GM12801 (cell line): ENCODE results near the gene DCAF6.

Experiments used
- TF ChIP-seq, protein P1 (sequence below): IDR thresholded peaks from one replicate; pipeline ENCODE4 v1.5.1; 2011; ENCODE audit warnings: control low read depth; ENCODE audit not compliant: insufficient read length; ENCODE audit errors: extremely low read depth

The DCAF6 gene

GRCh38 chr1:167950569-167950968 lies 14.1 kb downstream of the DCAF6 start:
- TF ChIP-seq, protein P1, sequence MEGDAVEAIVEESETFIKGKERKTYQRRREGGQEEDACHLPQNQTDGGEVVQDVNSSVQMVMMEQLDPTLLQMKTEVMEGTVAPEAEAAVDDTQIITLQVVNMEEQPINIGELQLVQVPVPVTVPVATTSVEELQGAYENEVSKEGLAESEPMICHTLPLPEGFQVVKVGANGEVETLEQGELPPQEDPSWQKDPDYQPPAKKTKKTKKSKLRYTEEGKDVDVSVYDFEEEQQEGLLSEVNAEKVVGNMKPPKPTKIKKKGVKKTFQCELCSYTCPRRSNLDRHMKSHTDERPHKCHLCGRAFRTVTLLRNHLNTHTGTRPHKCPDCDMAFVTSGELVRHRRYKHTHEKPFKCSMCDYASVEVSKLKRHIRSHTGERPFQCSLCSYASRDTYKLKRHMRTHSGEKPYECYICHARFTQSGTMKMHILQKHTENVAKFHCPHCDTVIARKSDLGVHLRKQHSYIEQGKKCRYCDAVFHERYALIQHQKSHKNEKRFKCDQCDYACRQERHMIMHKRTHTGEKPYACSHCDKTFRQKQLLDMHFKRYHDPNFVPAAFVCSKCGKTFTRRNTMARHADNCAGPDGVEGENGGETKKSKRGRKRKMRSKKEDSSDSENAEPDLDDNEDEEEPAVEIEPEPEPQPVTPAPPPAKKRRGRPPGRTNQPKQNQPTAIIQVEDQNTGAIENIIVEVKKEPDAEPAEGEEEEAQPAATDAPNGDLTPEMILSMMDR: no peak

GRCh38 chr1:167955915-167956314 lies 19.4 kb downstream of the DCAF6 start:
- TF ChIP-seq, protein P1: no peak

DNA sequence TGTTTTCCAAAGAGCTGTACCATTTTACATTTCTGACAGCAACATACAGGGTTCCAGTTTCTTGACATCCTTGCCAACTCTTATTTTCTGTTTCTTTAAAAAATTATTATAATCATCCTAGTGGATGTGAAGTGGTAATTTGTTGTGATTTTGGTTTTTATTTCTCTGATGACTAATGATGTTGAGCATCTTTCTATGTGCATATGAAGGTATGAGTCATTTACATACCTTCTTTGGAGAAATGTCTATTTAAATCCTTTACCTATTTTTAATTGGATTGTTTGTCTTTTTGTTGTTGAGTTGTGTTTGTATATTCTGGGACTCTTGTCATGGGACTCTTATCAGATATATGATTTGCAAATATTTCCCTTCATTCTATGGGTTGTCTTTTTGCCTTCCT lies 21.2 kb downstream of the DCAF6 start:
- TF ChIP-seq, protein P1: no peak

DNA sequence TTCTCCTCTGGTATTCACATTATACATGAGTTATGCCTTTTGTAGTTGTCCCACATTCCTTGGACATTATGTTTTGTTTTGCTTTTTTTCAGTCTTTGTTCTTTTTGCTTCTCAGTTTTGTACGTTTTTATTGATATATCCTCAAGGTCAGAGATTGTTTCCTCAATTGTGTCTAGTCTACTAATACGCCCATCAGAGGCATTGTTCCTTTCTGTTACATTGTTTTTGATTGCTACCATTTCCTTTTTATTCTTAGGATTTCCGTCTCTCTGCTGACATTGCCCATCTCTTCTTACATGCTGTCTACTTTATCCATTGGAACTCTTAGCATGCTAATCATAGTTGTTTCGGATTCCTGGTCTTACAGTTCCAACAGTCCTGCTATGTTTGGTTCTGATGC lies 28.2 kb downstream of the DCAF6 start:
- TF ChIP-seq, protein P1: no peak

- TF ChIP-seq, protein P1: no peak
These were observed 29.6 kb downstream of the DCAF6 start for GRCh38 chr1:167966050-167966449.

- TF ChIP-seq, protein P1: no peak
These were observed 32.1 kb downstream of the DCAF6 start for GRCh38 chr1:167968569-167968968.

DNA sequence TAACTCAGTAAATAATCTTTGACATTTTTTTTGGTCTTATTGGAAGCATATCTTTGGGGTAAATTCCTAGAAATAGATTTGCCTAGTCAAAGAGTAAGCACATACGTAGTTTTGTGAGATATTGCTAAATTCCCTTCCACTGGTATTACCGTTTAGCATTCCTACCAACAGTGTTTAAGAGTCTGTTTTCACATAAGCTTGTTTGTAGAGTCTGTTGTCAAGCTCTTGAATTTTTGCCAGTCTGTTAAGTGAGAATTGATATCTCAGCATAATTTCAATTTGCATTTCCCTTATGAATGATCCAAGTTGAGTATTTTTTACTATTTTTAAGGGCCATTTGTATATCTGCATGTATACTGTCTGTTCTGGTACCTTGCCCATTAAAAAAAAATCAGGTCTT lies 37.3 kb downstream of the DCAF6 start:
- TF ChIP-seq, protein P1: no peak

- TF ChIP-seq, protein P1: no peak
These were observed 38.2 kb downstream of the DCAF6 start for GRCh38 chr1:167974698-167975097.
